ENCODE measurements around the gene ITGB6.

The ITGB6 gene

DNA sequence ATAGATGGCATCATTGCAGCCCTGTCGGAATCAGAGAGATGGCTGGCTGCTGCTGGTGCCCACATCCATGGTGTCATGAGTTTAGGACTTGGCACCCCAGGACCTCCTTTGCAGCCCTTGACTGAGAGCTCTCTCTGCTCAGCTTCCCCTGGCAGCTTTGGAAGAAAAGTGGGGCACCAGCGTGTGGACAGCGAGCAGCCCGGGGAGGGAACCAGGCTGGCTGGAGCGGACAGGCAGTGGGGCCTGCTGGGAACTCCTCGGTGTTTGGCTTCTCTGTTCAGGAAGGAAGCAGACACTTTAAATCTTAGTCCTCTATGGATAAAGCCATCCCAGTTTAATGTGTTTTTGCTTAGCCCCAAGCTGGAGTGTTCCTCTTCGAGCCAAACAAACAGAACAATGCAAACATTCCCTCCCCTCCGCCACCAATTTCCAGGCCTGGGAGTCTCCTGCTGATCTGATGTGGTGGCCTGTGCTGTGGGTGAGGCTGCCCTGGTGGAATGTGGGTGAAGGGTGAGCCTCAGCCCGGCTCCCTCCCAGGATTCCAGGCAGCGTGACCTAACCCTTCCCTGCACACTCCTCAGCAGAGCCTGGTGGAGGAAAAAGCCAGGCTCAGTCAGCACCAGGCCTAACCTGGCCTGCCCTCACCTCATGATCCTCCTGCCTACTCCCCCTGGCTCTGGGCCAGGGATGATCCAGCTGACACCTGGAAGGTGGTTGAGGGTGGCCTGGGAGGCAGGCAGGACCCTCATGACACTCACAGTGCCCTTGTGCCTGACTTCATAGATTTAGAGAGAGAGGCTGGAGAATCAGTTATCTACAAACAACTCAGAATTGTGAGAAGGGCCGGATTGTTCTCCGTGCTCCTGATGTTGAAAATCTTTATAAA is 21.6 kb upstream of the ITGB6 start:
- peak; percentile 69 for DNase-seq

GRCh38 chr2:160220545-160221009 is 20.5 kb upstream of the ITGB6 start:
- no peak for DNase-seq

GRCh38 chr2:160220026-160220425 is 20.0 kb upstream of the ITGB6 start:
- no peak for DNase-seq

DNA sequence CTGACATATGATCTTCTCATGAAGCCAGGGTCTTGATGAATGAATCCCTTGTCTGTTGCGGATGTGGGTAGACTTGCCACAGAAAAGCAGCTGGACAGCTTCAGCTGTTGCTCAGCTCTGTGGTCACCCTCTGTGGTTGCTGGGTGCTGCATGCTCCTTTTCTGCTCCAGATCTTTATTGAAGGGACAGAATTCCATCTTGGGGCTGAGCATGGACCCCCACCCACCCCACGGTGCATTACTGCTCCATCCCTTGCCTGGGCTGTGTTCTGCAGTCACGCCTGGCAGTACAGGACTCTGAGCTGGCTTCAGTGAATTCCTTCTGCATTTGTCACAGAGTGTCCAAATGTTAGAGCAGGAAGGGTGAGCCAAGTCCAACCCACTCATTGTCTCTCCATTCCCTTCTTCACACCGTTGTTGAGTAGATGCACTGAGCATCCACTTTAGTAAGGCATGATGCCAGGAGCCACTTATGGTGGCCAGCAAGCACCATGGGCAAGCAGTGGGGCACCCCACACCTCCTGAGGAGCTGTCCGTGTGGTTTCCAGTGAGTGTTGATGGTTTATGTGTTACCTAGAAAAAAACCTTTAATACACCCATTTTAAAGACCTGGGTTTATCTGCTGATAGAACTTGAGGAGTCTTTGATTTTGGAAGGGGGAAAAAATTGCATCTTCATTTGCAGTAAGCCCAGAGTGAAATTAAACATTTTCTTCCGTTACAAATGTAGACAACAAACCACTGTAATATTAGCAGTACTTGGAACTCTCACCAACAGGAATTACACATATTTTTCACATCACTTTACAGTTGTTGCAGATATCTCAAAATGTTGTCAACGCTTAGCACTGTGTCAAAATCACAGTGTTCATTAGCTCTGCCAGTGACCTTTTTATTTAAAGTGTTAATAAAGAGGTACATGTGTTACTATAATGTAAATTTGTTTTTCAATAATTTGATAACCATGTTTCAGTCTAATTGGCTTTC is 14.7 kb upstream of the ITGB6 start:
- peak; percentile 91 for DNase-seq

- no peak for DNase-seq
These were observed 13.4 kb upstream of the ITGB6 start for GRCh38 chr2:160213511-160213910.

- DNase-seq, result peak; percentile 66
These were observed 10.6 kb upstream of the ITGB6 start for GRCh38 chr2:160210599-160211138.

DNA sequence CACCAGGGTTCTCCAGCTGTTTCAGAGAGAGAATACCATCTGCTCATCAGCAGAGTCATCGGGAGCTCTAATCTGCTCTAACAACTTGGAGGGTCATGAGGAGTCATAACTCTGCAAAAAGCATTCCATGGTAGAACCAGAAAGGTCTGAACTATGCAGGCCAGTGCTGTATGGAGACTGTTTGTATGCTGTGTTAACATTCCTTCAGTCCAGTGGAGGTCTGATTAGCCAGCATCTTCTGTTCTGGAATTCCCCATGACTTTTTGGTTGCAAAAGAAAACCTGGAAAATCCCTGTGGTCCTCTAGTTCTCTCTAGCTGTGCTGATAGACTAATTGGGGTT is 9.4 kb upstream of the ITGB6 start:
- DNase-seq, result peak; percentile 89

GRCh38 chr2:160208655-160209515 is 8.8 kb upstream of the ITGB6 start:
- no peak for DNase-seq

DNA sequence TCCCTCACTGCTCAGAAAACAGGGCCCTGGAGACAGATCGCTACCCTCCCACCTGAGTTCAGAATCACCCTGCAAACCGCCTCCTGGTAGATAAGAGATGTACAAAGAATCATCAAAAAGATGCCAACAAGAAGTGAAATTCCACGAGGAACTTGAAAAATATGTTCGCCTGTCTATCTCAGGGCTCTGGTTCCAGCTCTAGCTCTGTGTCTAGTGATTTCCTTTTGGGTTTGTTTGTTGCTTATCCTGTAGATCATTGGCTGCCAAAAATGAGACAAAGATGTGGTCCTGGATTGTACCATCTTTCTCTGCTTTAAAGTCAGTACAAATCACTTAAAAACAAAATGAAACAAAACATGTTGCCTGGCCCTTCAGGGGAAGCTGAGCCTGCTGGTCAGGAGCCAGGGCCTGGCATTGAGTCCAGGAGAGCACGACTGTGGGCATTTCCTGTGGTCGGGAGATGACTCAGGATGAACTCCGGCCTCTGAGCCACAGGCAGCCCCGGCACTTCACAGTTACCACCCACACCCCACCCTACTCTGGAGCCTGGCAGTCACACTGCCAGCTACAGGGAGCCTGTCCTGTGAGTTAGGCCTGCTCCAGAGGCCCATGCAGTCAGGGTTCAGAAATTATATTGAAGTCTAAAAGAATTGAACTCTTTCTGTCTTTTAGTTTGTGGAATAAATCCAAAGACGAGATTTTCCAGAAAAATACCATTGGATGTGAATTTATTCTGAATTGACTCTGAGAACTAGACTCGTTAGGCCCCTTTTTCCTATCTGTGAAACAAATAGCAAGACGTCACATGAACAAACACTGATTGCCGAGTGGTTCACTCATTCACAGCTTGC is 8.0 kb upstream of the ITGB6 start:
- peak; percentile 71 for DNase-seq

- no peak for DNase-seq
These were observed 7.2 kb upstream of the ITGB6 start for GRCh38 chr2:160207271-160207670.

GRCh38 chr2:160206436-160206835 is 6.4 kb upstream of the ITGB6 start:
- no peak for DNase-seq

- DNase-seq, result peak; percentile 92
These were observed 5.4 kb upstream of the ITGB6 start for GRCh38 chr2:160205505-160205904.

DNA sequence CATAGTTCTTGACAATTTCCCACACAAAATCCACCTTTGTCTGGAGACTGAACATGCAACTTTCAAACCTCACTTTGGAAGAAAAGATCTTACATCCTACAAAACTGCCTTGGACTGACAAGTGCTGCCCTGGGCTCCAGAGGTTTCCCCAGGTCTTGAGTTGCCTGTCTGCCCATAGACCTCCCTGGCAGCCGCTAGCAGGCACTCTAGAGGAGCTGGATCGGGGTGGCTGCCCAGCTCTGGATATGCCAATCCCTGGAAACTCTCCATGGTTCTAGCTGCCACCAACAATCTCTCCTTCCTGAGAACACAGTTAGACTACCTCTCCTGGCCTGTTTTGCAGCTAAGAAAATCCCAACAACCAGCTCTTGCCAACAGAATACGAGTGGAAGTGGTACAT is 3.4 kb upstream of the ITGB6 start:
- no peak for DNase-seq

DNA sequence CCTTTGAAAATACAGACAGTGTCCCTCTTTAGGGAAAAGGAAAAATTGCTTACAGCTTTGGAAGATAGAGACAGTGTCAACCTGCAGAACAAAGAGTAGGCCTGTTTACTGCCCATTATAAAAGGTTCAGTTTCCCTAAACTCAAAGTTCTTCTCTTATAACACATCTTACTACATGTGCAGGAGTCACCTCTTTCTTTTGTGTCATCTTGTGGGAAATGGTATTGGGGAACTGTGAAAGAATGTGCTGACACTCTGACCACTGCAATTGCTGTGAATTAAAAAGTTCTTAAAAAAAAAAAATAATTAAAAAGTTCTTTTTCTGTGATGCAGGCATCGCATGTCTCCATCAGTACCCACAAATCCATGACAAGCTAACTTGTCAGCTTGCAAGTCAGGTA is 2.9 kb upstream of the ITGB6 start:
- no peak for DNase-seq

DNA sequence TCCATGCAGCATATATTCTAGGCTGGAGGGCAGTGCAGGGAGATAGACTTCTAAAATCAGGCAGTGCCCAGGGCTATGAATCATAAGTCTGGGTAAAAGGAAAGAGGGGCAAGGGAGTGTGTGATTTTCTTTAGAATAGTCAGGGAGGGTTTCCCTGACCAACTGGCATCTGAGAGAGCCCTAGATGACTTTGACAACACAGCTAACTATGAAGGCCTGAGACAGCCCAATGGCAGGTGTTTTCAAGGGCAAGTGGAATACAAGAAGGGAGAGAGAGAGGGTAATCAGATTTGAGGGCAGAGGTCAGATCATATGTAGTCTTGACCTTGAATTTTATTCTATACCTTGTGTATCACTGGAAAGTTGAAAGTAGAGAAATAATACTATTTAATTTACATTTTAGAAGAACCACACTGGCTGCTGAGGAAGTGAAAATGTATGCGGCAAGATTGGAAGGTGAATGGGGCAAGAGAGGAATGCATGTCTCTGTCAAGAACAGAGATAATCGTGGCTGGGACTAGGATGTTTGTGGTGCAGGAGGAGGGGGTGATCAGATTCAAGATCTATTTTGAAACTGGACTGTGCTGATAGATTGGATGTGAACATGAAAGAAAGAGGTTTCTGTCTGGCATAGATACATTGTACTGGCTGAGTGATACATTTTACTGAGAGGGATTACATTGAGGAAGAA is 1.9 kb upstream of the ITGB6 start:
- DNase-seq, result no peak

DNA sequence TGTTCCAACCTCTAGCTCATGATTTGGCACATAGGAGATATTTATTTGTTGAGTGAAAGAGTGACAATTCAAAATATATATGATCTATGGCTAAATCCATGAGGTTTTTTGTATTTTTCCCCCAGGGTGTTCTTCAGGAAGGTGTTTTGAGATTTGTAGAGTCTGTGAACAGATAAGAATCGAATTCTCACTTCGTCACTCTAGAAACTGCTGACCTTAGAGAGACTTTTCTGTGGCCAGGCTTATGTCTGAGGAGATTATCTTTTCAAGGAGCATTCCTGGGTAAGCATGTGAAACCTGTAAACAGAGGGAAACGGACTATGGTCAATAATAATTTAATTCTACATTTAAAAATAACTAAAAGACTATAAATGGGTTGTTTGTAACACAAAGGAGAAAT is 849 bp upstream of the ITGB6 start:
- DNase-seq, result no peak

DNA sequence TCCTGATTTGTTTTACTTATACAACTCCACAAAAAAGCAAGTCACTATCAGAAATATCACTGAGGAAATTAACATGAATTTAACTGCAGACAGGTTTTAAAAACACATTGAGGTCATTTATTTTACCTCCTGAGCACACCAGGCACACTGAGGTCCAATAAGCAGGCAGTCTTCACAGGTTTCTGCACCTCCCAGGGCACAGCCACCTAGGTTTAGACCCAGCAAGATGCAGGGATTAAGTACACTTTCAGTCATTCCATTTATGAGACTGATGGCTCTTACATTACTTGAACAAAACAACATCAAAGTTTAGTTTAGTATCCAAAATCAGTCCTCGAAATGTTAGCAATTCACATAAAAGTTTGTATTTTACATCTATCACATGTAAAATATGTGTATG is 1.0 kb downstream of the ITGB6 start:
- DNase-seq, result no peak

DNA sequence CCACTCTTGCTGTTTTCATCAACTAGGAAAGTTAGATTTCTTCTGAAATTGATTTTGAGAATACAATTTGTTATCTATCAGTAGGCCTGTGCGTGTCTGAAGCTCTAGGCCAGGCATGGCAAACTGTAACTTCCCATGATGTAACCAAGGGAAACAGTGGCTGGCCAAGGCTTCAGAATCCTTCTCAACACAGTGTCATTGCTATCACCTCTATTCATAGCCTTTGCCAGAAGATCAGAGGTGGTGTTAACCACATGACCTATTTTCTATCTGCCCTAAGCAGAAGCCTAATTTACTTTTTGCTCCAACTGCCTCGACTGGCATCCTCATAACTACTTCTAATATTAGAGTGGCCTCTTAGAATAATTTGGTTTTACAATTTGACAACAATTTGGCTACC is 2.5 kb downstream of the ITGB6 start:
- no peak for DNase-seq

- no peak for DNase-seq
These were observed 5.1 kb downstream of the ITGB6 start for GRCh38 chr2:160194946-160195345.

GRCh38 chr2:160194351-160194750 is 5.7 kb downstream of the ITGB6 start:
- DNase-seq, result no peak
